Thyroid gland (tissue), 4 donors: ENCODE results near the gene COL6A3. TPM values are rescaled to one million over a fixed set of nuclear protein-coding genes. Genes with fewer than 3 reads are reported as not detected.

ENCODE experiments used
- DNase-seq, 2 donors: peaks; one replicate each; pipeline ENCODE4 v3.0.0-alpha.2; 2019
- H3K27ac ChIP-seq, 3 donors: fragments of 200-600 bp; sonication (generic); 1 replicate in 2 of 3; 2 replicates in 1 of 3; pipeline ENCODE4 v1.5.1; 2016 to 2019; ENCODE audit warnings: mild to moderate bottlenecking in 1 of 3, moderate library complexity in 1 of 3
- H3K27me3 ChIP-seq: fragments of 200-600 bp; sonication (generic); one replicate; pipeline ENCODE4 v1.5.1; 2019
- H3K36me3 ChIP-seq, 2 donors: fragments of 200-600 bp; sonication (generic); one replicate each; pipeline ENCODE4 v1.5.1; 2016 to 2019
- H3K4me1 ChIP-seq, 2 donors: fragments of 200-600 bp; sonication (generic); one replicate each; pipeline ENCODE4 v1.5.1; 2017 to 2019
- H3K4me3 ChIP-seq, 3 donors: fragments of 200-600 bp; sonication (generic); replicated peaks in 1 of 3; 1 replicate in 2 of 3; 2 replicates in 1 of 3; pipeline ENCODE4 v1.5.1; 2016; ENCODE audit warnings: mild to moderate bottlenecking in 1 of 3
- H3K9me3 ChIP-seq: fragments of 200-600 bp; sonication (generic); one replicate; pipeline ENCODE4 v1.5.1; 2017
- POLR2A ChIP-seq, 2 donors: fragments of 450-650 bp; IDR thresholded peaks; one replicate each; pipeline ENCODE4 v1.6.1; 2017; ENCODE audit warnings: antibody characterized with exemption in 2 of 2, mild to moderate bottlenecking in 2 of 2, moderate library complexity in 1 of 2
- WGBS, 2 donors: methylation state at CpG; one replicate each; pipeline ENCODE4 v1.1.5; 2017; 5-methylcytosine and 5-hydroxymethylcytosine counted together
- intact Hi-C: fragments of 100-400 bp; cut with DNase I; formaldehyde crosslinking; loops from one replicate; pipeline ENCODE4 v1.15.1; 2023
- total RNA-seq, 4 donors: library from RNA; depleted of rRNA; stranded (reverse); fragments of >200 nt; gene quantifications; one replicate each; pipeline ENCODE4 v1.2.3, GENCODE V29; 2016
- TF ChIP-seq, protein P1 (sequence below), 6 experiments: fragments of 200-600 bp in 3 of 6; fragments of 450-650 bp in 3 of 6; sonication (generic) in 3 of 6; IDR thresholded peaks; one replicate each; pipeline ENCODE4 v1.5.1; 2016 to 2019; ENCODE audit warnings: antibody characterized with exemption in 6 of 6, mild to moderate bottlenecking in 2 of 6, inconsistent platforms in 1 of 6, moderate library complexity in 1 of 6

COL6A3 gene
- total RNA-seq, 4 donors from 2014 or later, result 82.6 to 168 (median 146) TPM

DNA sequence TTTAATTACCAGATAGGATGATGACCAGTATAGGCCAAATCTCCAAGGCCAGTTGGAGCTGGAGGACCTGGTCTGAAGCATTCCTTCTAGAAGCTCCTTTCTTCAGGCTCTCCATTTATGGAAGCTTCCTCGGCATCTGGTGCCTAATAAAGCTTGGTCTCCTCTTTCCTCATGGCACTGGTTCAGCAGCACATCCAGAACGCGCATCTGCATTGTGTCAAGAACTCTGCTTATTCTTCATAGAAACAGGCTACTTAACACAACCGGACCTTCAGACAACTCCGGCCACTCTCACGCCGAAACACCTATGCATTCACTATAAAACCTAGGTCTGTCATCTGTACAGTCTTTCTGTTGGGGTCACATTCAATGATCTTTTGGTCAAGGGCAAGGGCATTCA lies 99.8 kb downstream of the COL6A3 start:
- no peak overlapping the region for H3K4me3 ChIP-seq
- WGBS, 2 donors, result 94 to 96% methylated on average over 7 of the region's 7 CpGs
- no peaks in the 10 kb centered on the region for H3K27me3 ChIP-seq
- no peaks in the 10 kb centered on the region for H3K36me3 ChIP-seq
- no peak for TF ChIP-seq POLR2A (IDR thresholded peaks at IDR 0.05)
- TF ChIP-seq, protein P1, sequence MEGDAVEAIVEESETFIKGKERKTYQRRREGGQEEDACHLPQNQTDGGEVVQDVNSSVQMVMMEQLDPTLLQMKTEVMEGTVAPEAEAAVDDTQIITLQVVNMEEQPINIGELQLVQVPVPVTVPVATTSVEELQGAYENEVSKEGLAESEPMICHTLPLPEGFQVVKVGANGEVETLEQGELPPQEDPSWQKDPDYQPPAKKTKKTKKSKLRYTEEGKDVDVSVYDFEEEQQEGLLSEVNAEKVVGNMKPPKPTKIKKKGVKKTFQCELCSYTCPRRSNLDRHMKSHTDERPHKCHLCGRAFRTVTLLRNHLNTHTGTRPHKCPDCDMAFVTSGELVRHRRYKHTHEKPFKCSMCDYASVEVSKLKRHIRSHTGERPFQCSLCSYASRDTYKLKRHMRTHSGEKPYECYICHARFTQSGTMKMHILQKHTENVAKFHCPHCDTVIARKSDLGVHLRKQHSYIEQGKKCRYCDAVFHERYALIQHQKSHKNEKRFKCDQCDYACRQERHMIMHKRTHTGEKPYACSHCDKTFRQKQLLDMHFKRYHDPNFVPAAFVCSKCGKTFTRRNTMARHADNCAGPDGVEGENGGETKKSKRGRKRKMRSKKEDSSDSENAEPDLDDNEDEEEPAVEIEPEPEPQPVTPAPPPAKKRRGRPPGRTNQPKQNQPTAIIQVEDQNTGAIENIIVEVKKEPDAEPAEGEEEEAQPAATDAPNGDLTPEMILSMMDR (IDR thresholded peaks at IDR 0.05), result no peak
- intact Hi-C loops, result no loop called here
- no peak for DNase-seq
- peaks cover 16 to 18% of the 10 kb centered on the region in 2 donors for H3K4me1 ChIP-seq
- H3K27ac ChIP-seq, result peak overlapping the region; percentile 62 to 87 (median 85)
- H3K9me3 ChIP-seq, result no peaks in the 10 kb centered on the region

DNA sequence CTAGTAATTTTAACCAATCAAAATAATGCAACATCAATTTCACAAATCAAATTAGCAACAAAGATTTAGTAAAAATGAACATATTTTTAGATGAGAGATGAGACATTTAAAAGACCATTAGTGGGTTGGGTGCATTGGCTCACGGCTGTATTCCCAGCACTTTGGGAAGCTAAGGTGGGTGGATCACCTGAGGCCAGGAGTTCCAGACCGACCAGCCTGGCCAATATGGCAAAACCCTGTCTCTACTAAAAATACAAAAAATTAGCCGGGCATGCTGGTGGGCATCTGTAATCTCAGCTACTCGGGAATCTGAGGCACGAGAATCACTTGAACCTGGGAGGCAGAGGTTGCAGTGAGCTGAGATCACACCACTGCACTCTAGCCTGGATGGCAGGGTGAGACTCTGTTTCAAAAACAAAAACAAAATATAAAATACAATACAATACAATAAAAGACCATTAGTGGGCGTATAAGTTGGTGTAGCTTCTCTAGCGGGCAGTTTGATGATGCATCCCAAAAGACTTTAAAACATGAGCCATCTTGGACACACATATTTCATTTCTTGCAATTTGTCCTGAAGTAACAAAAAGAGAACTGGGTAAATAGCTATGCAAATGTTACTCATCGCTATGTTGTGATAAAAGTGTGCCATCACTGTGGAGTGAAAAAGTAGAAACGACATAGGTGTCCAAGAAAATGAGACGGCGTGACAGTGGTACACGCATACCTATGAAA lies 101.8 kb downstream of the COL6A3 start:
- H3K4me1 ChIP-seq, result peaks cover 17 to 18% of the 10 kb centered on the region in 2 donors
- no peak overlapping the region for H3K4me3 ChIP-seq
- intact Hi-C loops, result no loop called here
- H3K27me3 ChIP-seq, result no peaks in the 10 kb centered on the region
- WGBS, 2 donors, result 88 to 92% methylated on average over 12 of the region's 12 CpGs
- no peak for DNase-seq
- H3K27ac ChIP-seq, result no peak overlapping the region
- no peaks in the 10 kb centered on the region for H3K9me3 ChIP-seq
- H3K36me3 ChIP-seq, result no peaks in the 10 kb centered on the region
- TF ChIP-seq, protein P1 (IDR thresholded peaks at IDR 0.05), result no peak
- TF ChIP-seq POLR2A (IDR thresholded peaks at IDR 0.05), result no peak

DNA sequence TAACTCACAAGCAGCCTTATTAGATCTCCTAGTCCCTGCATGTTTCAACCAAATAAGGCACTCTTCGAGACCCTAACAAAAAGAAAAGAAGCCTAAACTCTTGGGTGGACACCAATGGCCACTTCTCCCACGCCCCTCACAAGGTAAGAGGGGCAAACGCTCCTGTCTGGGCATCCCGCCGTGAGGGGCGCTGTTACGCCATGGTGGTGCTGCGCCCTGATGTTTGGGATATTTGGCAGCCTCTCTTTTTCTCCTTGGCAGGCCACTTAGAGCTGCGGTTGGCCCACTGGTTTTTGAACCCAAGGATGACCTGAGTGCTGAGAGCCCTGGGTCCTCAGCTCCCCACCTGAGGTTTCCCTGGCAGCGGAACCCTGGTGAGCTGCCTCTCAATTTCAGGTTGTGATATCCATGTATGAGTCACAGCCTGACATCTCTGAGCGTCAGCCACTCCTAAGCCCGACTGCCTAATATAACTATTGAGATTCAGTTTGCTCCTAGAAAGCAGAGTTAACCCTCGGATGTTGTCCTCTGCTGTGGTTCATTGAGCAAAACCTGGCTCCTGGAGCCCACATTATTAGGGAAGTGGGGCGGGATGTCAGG lies 103.3 kb downstream of the COL6A3 start:
- H3K4me1 ChIP-seq, result peaks cover 10 to 11% of the 10 kb centered on the region in 2 donors
- no peak overlapping the region for H3K4me3 ChIP-seq
- 84 to 94% methylated on average over 14 of the region's 14 CpGs for WGBS, 2 donors
- H3K27me3 ChIP-seq, result no peaks in the 10 kb centered on the region
- TF ChIP-seq POLR2A (IDR thresholded peaks at IDR 0.05), result no peak
- TF ChIP-seq, protein P1 (IDR thresholded peaks at IDR 0.05), result no peak
- H3K9me3 ChIP-seq, result no peaks in the 10 kb centered on the region
- no peaks in the 10 kb centered on the region for H3K36me3 ChIP-seq
- intact Hi-C loops, result no loop called here
- no peak overlapping the region for H3K27ac ChIP-seq
- DNase-seq, result no peak

DNA sequence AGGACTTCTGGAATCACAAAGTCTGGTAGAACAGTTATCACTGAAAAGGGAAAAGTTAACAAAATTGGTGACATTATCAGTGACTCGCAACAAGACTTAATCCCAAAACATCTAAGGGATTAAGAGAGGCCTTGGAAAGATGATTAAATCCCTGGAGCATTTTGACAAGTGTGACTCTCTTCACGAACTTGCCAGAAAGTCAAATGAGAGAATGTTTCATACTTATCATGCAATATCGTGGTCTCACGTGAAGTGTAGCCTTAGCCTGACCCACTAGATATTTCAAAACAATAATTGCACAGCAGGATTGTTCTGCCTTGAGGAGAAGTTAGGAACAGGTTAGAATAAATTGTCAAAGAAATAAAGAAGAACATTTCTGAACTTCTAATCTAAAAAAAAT lies 104.5 kb downstream of the COL6A3 start:
- peaks cover under 1 to 3% of the 10 kb centered on the region in 2 donors for H3K4me1 ChIP-seq
- intact Hi-C loops, result no loop called here
- H3K36me3 ChIP-seq, result no peaks in the 10 kb centered on the region
- H3K9me3 ChIP-seq, result no peaks in the 10 kb centered on the region
- peak overlapping the region in 2 of 3 donors; percentile 57 to 73 for H3K27ac ChIP-seq
- no peak overlapping the region for H3K4me3 ChIP-seq
- H3K27me3 ChIP-seq, result no peaks in the 10 kb centered on the region
- no peak for DNase-seq
- TF ChIP-seq POLR2A (IDR thresholded peaks at IDR 0.05), result no peak
- TF ChIP-seq, protein P1 (IDR thresholded peaks at IDR 0.05), result no peak
- 74 to 81% methylated on average over 4 of the region's 4 CpGs for WGBS, 2 donors

DNA sequence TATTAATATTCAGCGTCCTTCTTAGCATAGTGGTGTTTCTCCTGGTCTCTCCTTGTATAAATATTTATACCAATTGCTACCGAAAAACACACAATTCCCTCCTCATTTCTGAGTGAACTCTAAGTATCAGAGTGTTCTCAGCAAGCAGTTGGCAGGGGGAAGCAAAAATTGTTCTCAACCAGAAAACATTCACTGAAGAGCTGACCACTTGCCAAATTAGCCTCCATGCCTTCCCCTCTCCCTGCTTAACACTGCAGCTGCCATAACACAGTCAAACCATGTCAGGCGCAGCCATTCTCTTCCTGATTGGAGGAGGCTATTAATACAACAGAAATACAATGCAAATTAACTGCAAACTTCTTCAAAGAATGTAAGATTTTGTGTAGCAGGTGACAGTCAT lies 105.0 kb downstream of the COL6A3 start:
- TF ChIP-seq, protein P1 (IDR thresholded peaks at IDR 0.05), result no peak
- no peak for TF ChIP-seq POLR2A (IDR thresholded peaks at IDR 0.05)
- DNase-seq, result peak; percentile 48 to 52
- H3K27ac ChIP-seq, result peak overlapping the region in 2 of 3 donors; percentile 57 to 73
- peaks cover 0 to 3% of the 10 kb centered on the region in 2 donors for H3K4me1 ChIP-seq
- no peaks in the 10 kb centered on the region for H3K9me3 ChIP-seq
- no peaks in the 10 kb centered on the region for H3K27me3 ChIP-seq
- no peak overlapping the region for H3K4me3 ChIP-seq
- no peaks in the 10 kb centered on the region for H3K36me3 ChIP-seq
- 52 to 54% methylated on average over 3 of the region's 3 CpGs for WGBS, 2 donors
- intact Hi-C loops, result no loop called here
